T1000 (cell line): ENCODE data around the gene CYP3A5.
"Not testable (repeated sequence)": the region's sequence is repeated elsewhere in the genome, so short reads cannot be mapped to it uniquely, and the experiment has no call there.

Source experiments
- DNase-seq: peaks from one replicate; lab custom pipeline; 2025; ENCODE audit warnings: mixed read lengths; lab: John Stamatoyannopoulos, UW

Gene CYP3A5

GRCh38 chr7:99679400-99680191, at the start of gene CYP3A5:
Gene CYP3A5 (minus strand): TSS chr7:99679996. CDS start chr7:99679896, 100 bp downstream.
- DNase-seq: no peak

- no peak for DNase-seq
These were observed 48.8 kb upstream of the CYP3A5 start for GRCh38 chr7:99728615-99729014.

GRCh38 chr7:99723201-99723600, 43.4 kb upstream of the CYP3A5 start:
- not testable (repeated sequence) for DNase-seq

- DNase-seq: no peak
These were observed 41.2 kb upstream of the CYP3A5 start for GRCh38 chr7:99720800-99721595.

GRCh38 chr7:99719996-99720769, 40.4 kb upstream of the CYP3A5 start:
- DNase-seq: no peak

GRCh38 chr7:99713995-99714570, 34.3 kb upstream of the CYP3A5 start:
- no peak for DNase-seq

- no peak for DNase-seq
These were observed 30.2 kb upstream of the CYP3A5 start for GRCh38 chr7:99709838-99710578.

- DNase-seq: no peak
These were observed 29.5 kb upstream of the CYP3A5 start for GRCh38 chr7:99709260-99709659.

- no peak for DNase-seq
These were observed 27.3 kb upstream of the CYP3A5 start for GRCh38 chr7:99707096-99707495.

GRCh38 chr7:99699946-99700345, 20.1 kb upstream of the CYP3A5 start:
- no peak for DNase-seq

- DNase-seq: not testable (repeated sequence)
These were observed 19.3 kb upstream of the CYP3A5 start for GRCh38 chr7:99698867-99699730.

- no peak for DNase-seq
These were observed 15.1 kb upstream of the CYP3A5 start for GRCh38 chr7:99694912-99695304.

- no peak for DNase-seq
These were observed 14.6 kb upstream of the CYP3A5 start for GRCh38 chr7:99694201-99694911.

GRCh38 chr7:99693427-99694200, 13.8 kb upstream of the CYP3A5 start:
- DNase-seq: no peak

GRCh38 chr7:99693100-99693426, 13.3 kb upstream of the CYP3A5 start:
- no peak for DNase-seq

- not testable (repeated sequence) for DNase-seq
These were observed 12.8 kb upstream of the CYP3A5 start for GRCh38 chr7:99692563-99692962.

- DNase-seq: not testable (repeated sequence)
These were observed 11.9 kb upstream of the CYP3A5 start for GRCh38 chr7:99691658-99692057.

GRCh38 chr7:99690918-99691317, 11.1 kb upstream of the CYP3A5 start:
- not testable (repeated sequence) for DNase-seq
